ENCODE data around the gene MCTP1.

GRCh38 chr5:95244479-95244878 lies 40.4 kb downstream of the MCTP1 start:
- TF ChIP-seq POLR2A (IDR thresholded peaks at IDR 0.05) (no peak), POLR2AphosphoS5 (IDR thresholded peaks at IDR 0.05) (no peak)
- TF ChIP-seq, protein P1, sequence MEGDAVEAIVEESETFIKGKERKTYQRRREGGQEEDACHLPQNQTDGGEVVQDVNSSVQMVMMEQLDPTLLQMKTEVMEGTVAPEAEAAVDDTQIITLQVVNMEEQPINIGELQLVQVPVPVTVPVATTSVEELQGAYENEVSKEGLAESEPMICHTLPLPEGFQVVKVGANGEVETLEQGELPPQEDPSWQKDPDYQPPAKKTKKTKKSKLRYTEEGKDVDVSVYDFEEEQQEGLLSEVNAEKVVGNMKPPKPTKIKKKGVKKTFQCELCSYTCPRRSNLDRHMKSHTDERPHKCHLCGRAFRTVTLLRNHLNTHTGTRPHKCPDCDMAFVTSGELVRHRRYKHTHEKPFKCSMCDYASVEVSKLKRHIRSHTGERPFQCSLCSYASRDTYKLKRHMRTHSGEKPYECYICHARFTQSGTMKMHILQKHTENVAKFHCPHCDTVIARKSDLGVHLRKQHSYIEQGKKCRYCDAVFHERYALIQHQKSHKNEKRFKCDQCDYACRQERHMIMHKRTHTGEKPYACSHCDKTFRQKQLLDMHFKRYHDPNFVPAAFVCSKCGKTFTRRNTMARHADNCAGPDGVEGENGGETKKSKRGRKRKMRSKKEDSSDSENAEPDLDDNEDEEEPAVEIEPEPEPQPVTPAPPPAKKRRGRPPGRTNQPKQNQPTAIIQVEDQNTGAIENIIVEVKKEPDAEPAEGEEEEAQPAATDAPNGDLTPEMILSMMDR (IDR thresholded peaks at IDR 0.05), result no peak

All from transverse colon (tissue), 4 donors.